T-helper 2 cell (primary cell): ENCODE results near the gene CNNM2.
"Not testable (repeated sequence)": the region's sequence is repeated elsewhere in the genome, so short reads cannot be mapped to it uniquely, and the experiment has no call there.

ENCODE experiments used
- DNase-seq, 5 experiments: peaks; one replicate each; pipeline versions ENCODE4 v3.0.0 to v3.0.0-alpha.2; 2012 to 2022

The CNNM2 gene

GRCh38 chr10:103042129-103042528 lies 124.0 kb downstream of the CNNM2 start:
- no peak for DNase-seq

GRCh38 chr10:103042908-103043307 lies 124.8 kb downstream of the CNNM2 start:
- no peak for DNase-seq

- no peak for DNase-seq
Measured at GRCh38 chr10:103044942-103045489, 126.9 kb downstream of the CNNM2 start.

- DNase-seq = no peak
Measured at GRCh38 chr10:103045961-103046360, 127.9 kb downstream of the CNNM2 start.

- DNase-seq = no peak
Measured at GRCh38 chr10:103047381-103047780, 129.3 kb downstream of the CNNM2 start.

GRCh38 chr10:103049237-103049636 lies 131.1 kb downstream of the CNNM2 start:
- no peak for DNase-seq

- peak in 4 of 5 experiments; percentile 18 to 93 (median 48) for DNase-seq
Measured at GRCh38 chr10:103053659-103054581, 135.8 kb downstream of the CNNM2 start.

- no peak for DNase-seq
Measured at GRCh38 chr10:103054621-103055020, 136.5 kb downstream of the CNNM2 start.

- no peak for DNase-seq
Measured at GRCh38 chr10:103055105-103055504, 137.0 kb downstream of the CNNM2 start.

GRCh38 chr10:103058034-103058433 lies 139.9 kb downstream of the CNNM2 start:
- no peak for DNase-seq

GRCh38 chr10:103060575-103060974 lies 142.5 kb downstream of the CNNM2 start:
- no peak for DNase-seq

- DNase-seq = no peak
Measured at GRCh38 chr10:103062854-103063590, 144.9 kb downstream of the CNNM2 start.

- DNase-seq = no peak
Measured at GRCh38 chr10:103064956-103065355, 146.9 kb downstream of the CNNM2 start.

- DNase-seq = no peak
Measured at GRCh38 chr10:103066141-103067098, 148.3 kb downstream of the CNNM2 start.

GRCh38 chr10:103067099-103067477 lies 149.0 kb downstream of the CNNM2 start:
- not testable (repeated sequence) for DNase-seq

- DNase-seq = no peak
Measured at GRCh38 chr10:103067484-103067883, 149.4 kb downstream of the CNNM2 start.

- DNase-seq = no peak
Measured at GRCh38 chr10:103067956-103068355, 149.9 kb downstream of the CNNM2 start.

GRCh38 chr10:103069453-103070331 lies 151.6 kb downstream of the CNNM2 start:
- peak; percentile 23 to 75 (median 50) for DNase-seq

GRCh38 chr10:103072276-103072675 lies 154.2 kb downstream of the CNNM2 start:
- DNase-seq = no peak

GRCh38 chr10:103072891-103073290 lies 154.8 kb downstream of the CNNM2 start:
- no peak for DNase-seq

GRCh38 chr10:103077020-103077419 lies 158.9 kb downstream of the CNNM2 start:
- no peak for DNase-seq
